C4-2B (cell line): ENCODE data around the gene TSSC4.
"Not testable (repeated sequence)": the region's sequence is repeated elsewhere in the genome, so short reads cannot be mapped to it uniquely, and the experiment has no call there.

Experiments used
- H3K27ac ChIP-seq: fragments of 450-650 bp; 2 replicates; pipeline ENCODE4 v1.5.1; 2017
- CTCF ChIP-seq: fragments of 450-650 bp; conservative IDR thresholded peaks from 2 replicates; pipeline ENCODE4 v1.5.1; 2017; ENCODE audit warnings: mild to moderate bottlenecking
- ZFX ChIP-seq: fragments of 450-650 bp; IDR thresholded peaks from 2 replicates; pipeline ENCODE4 v1.6.1; 2017

TSSC4 gene

GRCh38 chr11:2359557-2359956 lies 41.0 kb upstream of the TSSC4 start:
- TF ChIP-seq ZFX (no peak), CTCF (no peak)
- no peak overlapping the region for H3K27ac ChIP-seq

DNA sequence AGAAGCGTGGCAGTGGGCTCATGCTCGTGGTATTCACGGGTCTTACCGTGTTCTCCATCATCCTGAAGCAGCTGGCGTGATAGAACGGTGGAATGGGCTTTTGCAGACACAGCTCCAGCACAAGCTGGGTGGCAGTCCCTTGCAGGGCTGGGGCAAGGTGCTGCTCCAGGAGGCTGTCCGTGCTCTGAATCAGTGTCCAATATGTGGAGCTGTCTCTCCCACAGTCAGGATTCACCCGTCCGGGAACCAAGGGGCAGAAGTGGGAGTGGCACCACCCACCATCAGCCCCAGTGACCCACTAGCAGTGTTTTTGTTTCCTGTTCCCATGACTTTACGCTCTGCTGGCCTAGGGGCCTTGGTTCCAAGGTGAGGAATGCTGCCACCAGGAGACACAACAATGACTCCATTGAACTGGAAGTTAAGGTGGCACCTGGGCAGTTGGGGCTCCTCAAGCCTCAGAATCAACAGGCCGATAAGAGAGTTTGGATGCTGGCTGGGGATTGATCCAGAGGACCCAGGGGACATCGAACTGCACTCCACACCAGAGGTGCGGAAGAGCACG lies 40.4 kb upstream of the TSSC4 start:
- H3K27ac ChIP-seq: no peak overlapping the region
- TF ChIP-seq ZFX (no peak), CTCF (no peak)

DNA sequence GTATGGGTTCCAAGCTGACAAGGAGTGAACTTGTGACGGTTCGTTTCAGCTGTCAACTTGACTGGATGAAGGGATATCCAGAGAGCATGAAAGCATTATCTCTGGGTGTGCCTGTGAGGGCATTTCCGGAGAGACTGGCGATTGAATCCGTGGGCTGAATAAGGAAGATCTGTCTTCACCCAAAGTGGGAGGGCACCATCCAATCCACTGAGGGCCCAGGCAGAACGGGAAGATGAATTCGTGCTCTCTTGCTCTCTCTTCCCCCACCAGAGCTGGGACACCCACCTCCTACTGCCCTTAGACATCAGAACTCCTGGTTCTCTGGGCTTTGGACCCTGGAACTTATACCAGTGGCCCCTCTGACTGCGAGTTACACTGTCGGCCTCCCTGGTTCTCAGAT lies 39.0 kb upstream of the TSSC4 start:
- TF ChIP-seq ZFX: no peak
- TF ChIP-seq CTCF: no peak
- no peak overlapping the region for H3K27ac ChIP-seq

DNA sequence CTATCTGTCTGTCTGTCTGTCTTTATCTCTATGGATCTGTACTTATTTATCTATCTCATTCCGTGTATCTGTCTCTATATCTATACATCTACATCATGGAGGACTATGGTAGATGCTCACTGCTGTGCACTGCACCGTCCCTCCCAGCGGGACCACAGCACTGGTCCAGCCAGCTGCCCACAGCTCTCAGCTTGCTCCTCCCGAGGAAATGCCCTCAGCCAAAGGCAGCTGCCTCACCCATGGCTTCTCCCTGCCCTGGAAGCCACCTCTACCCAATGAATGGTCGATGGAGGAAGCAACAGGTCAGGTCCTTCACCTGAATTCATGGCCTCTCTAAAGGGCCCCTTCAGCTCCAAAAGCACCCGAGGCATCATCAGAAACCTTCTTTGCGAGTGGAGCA lies 38.1 kb upstream of the TSSC4 start:
- no peak for TF ChIP-seq CTCF
- TF ChIP-seq ZFX: no peak
- no peak overlapping the region for H3K27ac ChIP-seq

DNA sequence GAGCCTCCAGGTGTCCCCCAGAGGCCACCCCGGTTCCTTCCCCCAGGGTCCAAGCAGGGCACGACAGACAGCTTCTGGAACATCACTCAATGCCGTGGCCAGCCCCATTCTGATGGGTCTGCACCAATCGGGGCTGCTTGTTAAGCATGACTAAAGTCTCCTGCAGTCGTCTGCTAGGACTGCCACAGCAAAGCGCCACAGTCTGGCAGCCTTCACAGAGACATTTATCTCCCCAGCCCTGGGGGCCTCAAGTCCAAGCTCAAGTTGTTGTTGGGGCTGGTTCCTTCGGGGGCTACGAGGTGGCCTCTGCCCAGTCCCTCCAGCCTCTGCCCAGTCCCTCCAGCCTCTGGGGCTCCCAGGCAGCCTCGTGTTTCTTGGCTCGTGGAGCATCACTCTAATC lies 37.4 kb upstream of the TSSC4 start:
- TF ChIP-seq ZFX (no peak), CTCF (no peak)
- H3K27ac ChIP-seq: no peak overlapping the region

GRCh38 chr11:2363577-2364370 lies 36.8 kb upstream of the TSSC4 start:
- no peak for TF ChIP-seq CTCF
- TF ChIP-seq ZFX: no peak
- no peak overlapping the region for H3K27ac ChIP-seq

DNA sequence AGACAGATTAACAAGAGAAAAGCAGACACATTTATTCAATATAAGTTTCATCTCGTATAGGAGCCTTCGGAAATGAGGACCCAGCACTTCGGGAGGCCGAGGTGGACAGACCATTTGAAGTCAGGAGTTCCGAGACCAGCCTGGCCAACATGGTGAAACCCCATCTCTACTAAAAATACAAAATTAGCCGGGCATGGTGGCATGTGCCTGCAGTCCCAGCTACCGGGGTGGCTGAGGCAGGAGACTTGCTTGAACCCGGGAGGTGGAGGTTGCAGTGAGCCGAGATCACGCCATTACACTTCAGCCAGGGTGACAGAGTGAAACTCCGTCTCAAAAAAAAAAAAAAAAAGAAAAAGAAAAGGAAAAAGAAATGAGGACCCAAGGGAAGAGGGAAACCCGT lies 36.2 kb upstream of the TSSC4 start:
- H3K27ac ChIP-seq: not testable (repeated sequence)

DNA sequence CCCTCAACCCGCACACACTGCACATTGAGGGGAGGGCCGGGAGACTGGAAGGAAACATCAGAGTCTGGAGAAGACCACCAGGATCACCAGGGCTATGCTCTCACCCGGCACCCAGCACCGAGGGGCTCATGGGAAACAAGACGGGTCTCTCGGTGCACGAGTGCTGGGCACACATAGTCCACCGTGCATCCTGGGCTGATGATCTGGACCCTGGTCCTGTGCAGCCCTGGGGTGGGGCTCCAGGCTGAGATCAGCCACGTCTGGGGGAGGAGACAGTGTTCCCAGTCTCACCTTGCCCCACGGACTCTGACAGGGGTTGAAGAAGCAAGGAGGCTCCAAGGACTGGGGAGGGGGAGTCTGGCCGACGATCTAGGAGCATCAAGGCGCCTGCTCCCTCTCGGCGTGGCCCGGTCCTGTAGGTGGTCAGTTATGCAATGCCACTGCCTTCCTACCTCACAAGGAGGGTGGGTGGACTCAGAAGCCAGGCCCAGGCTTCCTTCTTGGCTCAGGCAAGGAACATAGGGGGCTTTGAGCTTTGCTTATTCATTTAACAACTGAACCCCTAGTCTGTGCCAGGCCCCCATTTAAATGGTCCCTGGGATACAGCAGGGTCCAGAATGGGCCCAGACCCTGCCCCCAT lies 34.9 kb upstream of the TSSC4 start:
- H3K27ac ChIP-seq: no peak overlapping the region
- TF ChIP-seq CTCF: no peak
- no peak for TF ChIP-seq ZFX
